ENCODE results near the gene ITPKC.

ITPKC gene

GRCh38 chr19:40755248-40755624, 38.3 kb downstream of the ITPKC start:
- no peak for DNase-seq (ENCODE audit: low read depth)
- no peak for TF ChIP-seq CTCF (conservative IDR thresholded peaks at IDR 0.05; ENCODE audit: low read depth, low read length)
- H3K4me3 ChIP-seq (ENCODE audit: low read length), result no peak overlapping the region

- TF ChIP-seq CTCF (conservative IDR thresholded peaks at IDR 0.05; ENCODE audit: low read depth, low read length), result no peak
- no peak overlapping the region for H3K4me3 ChIP-seq (ENCODE audit: low read length)
- DNase-seq (ENCODE audit: low read depth), result no peak
Measured at GRCh38 chr19:40755791-40756190, 38.9 kb downstream of the ITPKC start.

- H3K4me3 ChIP-seq (ENCODE audit: low read length), result no peak overlapping the region
- TF ChIP-seq CTCF (conservative IDR thresholded peaks at IDR 0.05; ENCODE audit: low read depth, low read length), result no peak
- no peak for DNase-seq (ENCODE audit: low read depth)
Measured at GRCh38 chr19:40756502-40757110, 39.7 kb downstream of the ITPKC start.

- DNase-seq (ENCODE audit: low read depth), result no peak
- no peak for TF ChIP-seq CTCF (conservative IDR thresholded peaks at IDR 0.05; ENCODE audit: low read depth, low read length)
- no peak overlapping the region for H3K4me3 ChIP-seq (ENCODE audit: low read length)
Measured at GRCh38 chr19:40758491-40758890, 41.6 kb downstream of the ITPKC start.

GRCh38 chr19:40759352-40759751, 42.4 kb downstream of the ITPKC start:
- no peak for TF ChIP-seq CTCF (conservative IDR thresholded peaks at IDR 0.05; ENCODE audit: low read depth, low read length)
- H3K4me3 ChIP-seq (ENCODE audit: low read length), result no peak overlapping the region
- DNase-seq (ENCODE audit: low read depth), result no peak

GRCh38 chr19:40762754-40763470, 46.0 kb downstream of the ITPKC start:
- no peak for DNase-seq (ENCODE audit: low read depth)
- no peak overlapping the region for H3K4me3 ChIP-seq (ENCODE audit: low read length)
- no peak for TF ChIP-seq CTCF (conservative IDR thresholded peaks at IDR 0.05; ENCODE audit: low read depth, low read length)

GRCh38 chr19:40763526-40763925, 46.6 kb downstream of the ITPKC start:
- no peak for DNase-seq (ENCODE audit: low read depth)
- H3K4me3 ChIP-seq (ENCODE audit: low read length), result no peak overlapping the region
- no peak for TF ChIP-seq CTCF (conservative IDR thresholded peaks at IDR 0.05; ENCODE audit: low read depth, low read length)
